AG04450 (cell line): ENCODE measurements around the gene UTF1. TPM values are rescaled to one million over a fixed set of nuclear protein-coding genes. Genes with fewer than 3 reads are reported as not detected.

Experiments
- CTCF ChIA-PET: fragments of 300-600, 350-600 bp; formaldehyde crosslinking; extraction: SDS; loops from one replicate; lab custom pipeline; 2022; ENCODE audit warnings: antibody characterized with exemption, inconsistent platforms; lab: Charles Lee
- POLR2A ChIA-PET: fragments of 350-600 bp; formaldehyde crosslinking; extraction: SDS; loops from one replicate; lab custom pipeline; 2021; ENCODE audit warnings: antibody characterized with exemption, inconsistent platforms; lab: Yijun Ruan, JAX
- DNase-seq: peaks from one replicate; pipeline ENCODE4 v3.0.0-alpha.2; 2011; ENCODE audit warnings: low read depth, low spot score
- H3K27ac ChIP-seq: one replicate; pipeline ENCODE4 v1.5.1; 2012; ENCODE audit warnings: low read depth, low read length, control low read depth
- H3K27me3 ChIP-seq: one replicate; pipeline ENCODE4 v1.6.0; 2012; ENCODE audit warnings: low read length; ENCODE audit not compliant: control insufficient read depth, insufficient read depth
- H3K4me3 ChIP-seq: 2 replicates; pipeline ENCODE4 v1.5.1; 2011; ENCODE audit warnings: mild to moderate bottlenecking, low read depth, low read length, control low read depth
- H3K9me3 ChIP-seq: 2 replicates; pipeline ENCODE4 v1.5.1; 2012; ENCODE audit warnings: low read length; ENCODE audit not compliant: control insufficient read depth, insufficient read depth
- polyA plus RNA-seq: library from polyadenylated mRNA; depleted of rRNA; stranded (reverse); fragments of >200 nt; gene quantifications from 2 replicates; pipeline ENCODE4 v1.2.3, GENCODE V29; 2011
- TF ChIP-seq, protein P1 (sequence below): IDR thresholded peaks from 2 replicates; pipeline ENCODE4 v1.5.1; 2011; ENCODE audit warnings: low read depth, low read length, control low read depth, inconsistent platforms

UTF1 gene
- polyA plus RNA-seq, 1 experiment = not detected

DNA sequence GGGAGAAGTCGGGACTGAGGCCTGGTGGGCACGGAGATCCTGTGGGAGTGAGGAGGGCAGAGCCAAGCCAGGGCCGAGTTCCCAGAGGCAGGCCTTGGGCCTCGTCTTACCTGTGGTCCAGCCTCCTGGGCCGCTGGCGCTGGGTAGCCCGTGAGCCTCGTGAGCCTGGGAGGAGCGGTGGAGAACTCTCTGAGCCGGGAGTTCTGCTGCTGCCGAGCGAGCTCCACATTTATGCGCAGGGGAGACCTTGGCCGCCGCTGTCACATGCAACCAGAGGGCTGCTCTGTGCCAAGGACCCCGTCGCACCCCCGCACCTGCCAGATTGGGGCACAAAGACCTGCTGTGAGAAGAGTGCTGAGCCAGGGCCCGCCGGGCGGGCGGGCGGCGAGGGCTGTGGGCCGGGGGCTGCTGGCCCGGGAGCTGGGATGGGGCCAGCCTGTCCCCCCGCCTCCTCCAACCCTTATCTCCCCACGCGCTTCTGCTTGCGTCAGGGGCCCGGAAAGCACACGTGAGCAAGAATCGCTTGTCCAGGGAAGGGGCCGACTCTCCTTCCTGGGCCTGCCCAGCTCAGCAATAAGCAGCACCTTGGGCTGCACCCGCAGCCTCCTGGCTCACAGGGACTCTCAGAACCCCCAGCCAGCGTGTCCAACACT is 17.8 kb downstream of the UTF1 start:
- no peak overlapping the region for H3K27ac ChIP-seq
- H3K4me3 ChIP-seq = no peak overlapping the region
- TF ChIP-seq, protein P1, sequence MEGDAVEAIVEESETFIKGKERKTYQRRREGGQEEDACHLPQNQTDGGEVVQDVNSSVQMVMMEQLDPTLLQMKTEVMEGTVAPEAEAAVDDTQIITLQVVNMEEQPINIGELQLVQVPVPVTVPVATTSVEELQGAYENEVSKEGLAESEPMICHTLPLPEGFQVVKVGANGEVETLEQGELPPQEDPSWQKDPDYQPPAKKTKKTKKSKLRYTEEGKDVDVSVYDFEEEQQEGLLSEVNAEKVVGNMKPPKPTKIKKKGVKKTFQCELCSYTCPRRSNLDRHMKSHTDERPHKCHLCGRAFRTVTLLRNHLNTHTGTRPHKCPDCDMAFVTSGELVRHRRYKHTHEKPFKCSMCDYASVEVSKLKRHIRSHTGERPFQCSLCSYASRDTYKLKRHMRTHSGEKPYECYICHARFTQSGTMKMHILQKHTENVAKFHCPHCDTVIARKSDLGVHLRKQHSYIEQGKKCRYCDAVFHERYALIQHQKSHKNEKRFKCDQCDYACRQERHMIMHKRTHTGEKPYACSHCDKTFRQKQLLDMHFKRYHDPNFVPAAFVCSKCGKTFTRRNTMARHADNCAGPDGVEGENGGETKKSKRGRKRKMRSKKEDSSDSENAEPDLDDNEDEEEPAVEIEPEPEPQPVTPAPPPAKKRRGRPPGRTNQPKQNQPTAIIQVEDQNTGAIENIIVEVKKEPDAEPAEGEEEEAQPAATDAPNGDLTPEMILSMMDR = no peak
- H3K9me3 ChIP-seq = no peaks in the 10 kb centered on the region; the same call in 1 of the 2 replicates
- ChIA-PET CTCF (interaction anchor here (1.4 kb wide), 1 partner anchor 59 kb away, joined by 4 read pairs; no protein-coding TSS in a partner anchor), POLR2A (no interaction called here)
- no peak for DNase-seq
- H3K27me3 ChIP-seq = peaks cover 17% of the 10 kb centered on the region

DNA sequence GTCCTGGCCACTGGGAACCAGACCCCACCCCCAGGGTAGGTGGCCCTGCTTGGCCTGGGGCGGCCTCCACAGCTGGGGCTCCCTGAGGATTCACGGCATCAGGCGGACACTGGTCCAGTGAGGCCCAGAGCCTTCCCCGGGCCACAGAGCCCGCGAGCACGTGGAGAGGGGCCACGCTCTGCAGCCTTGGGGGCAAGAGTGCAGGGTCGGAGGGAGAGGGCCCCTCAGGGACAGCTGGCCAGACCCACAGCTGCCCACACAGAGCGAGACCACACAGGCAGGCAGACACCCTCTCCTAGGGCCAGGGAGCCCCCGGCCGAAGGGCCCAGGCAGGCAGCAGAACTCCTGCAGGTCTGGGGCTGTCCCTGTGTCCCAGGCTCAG is 18.3 kb downstream of the UTF1 start:
- Histone ChIP-seq H3K27me3 (peaks cover 17% of the 10 kb centered on the region), H3K9me3 (no peaks in the 10 kb centered on the region; the same call in 1 of the 2 replicates), H3K4me3 (no peak overlapping the region), H3K27ac (no peak overlapping the region)
- CTCF ChIA-PET = no interaction called here
- TF ChIP-seq, protein P1 = no peak
- no peak for DNase-seq
- POLR2A ChIA-PET = no interaction called here

DNA sequence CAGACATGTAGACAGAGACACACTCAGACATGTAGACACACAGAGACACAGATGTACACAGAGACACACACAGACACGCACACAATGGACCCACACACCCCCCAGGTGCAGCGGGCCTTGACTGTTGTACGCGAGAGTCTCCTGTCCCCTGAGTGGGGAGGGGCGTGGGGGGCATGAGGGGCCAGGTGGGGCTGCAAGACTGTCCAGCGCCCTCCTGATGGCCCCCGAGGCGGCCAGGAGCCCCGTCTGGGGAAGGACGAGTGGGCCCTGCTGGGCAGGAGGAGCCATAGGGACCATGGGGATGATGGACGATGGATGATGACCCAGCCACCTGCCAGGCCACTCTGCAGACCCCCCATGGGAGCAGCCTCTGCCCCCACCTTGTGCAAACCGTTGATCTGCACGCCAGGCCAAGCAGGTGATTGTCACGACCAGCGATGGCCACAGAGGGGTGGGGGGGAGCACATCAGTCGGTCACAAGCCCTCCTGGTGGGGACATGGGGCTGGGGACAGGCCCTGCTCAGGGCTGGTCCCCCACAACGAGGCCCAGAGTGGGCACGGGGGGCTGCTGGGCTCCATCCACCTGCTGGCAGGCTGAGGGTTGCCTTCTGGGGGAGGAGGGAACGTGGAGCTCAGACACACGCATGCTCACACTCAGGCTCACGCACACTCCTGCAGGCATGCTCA is 19.2 kb downstream of the UTF1 start:
- no peak for DNase-seq
- Histone ChIP-seq H3K27me3 (peaks cover 17% of the 10 kb centered on the region), H3K27ac (no peak overlapping the region), H3K9me3 (no peaks in the 10 kb centered on the region; the same call in 1 of the 2 replicates), H3K4me3 (no peak overlapping the region)
- ChIA-PET CTCF (no interaction called here), POLR2A (no interaction called here)
- TF ChIP-seq, protein P1 = no peak

DNA sequence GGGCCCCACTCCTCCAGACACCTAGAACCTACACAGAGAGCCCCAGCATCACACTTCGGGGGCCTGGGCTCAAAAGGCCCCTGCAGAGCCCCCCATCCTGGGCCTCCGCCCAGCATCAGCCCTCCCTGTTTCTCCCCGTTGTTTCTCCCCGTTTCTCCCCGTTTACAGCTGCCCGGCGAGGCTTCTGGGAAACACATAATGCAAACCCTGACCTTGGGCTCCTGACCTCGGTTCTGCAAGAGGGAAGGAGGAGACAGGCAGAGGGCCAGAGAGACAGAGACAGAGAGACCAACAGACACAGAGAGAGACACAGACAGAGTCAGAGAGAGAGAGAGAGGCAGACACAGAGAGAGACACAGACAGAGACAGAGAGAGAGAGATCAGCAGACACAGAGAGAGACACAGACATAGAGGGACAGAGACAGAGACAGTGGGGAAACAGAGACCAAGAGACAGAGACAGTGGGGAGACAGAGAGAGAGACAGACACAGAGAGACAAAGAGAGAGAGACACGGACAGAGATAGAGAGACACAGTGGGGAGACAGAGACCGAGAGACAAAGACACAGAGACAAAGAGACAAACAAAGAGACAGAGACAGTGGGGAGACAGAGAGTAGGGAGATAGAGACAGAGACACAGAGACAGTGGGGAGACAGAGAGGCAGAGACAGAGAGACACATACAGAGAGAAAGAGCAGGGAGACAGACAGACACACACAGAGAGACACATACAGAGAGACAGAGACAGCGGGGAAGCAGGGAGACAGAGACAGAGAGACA is 20.1 kb downstream of the UTF1 start:
- Histone ChIP-seq H3K27me3 (peaks cover 17% of the 10 kb centered on the region), H3K9me3 (no peaks in the 10 kb centered on the region; the same call in 1 of the 2 replicates), H3K4me3 (no peak overlapping the region), H3K27ac (no peak overlapping the region)
- CTCF ChIA-PET = no interaction called here
- TF ChIP-seq, protein P1 = no peak
- POLR2A ChIA-PET = no interaction called here
- no peak for DNase-seq
